NCI-H82 treated with DMSO at 0.1 percent for 48 hours (cell line): Measurements from ENCODE around the gene NUP98.

Experiments
- DNase-seq: peaks from one replicate; lab custom pipeline; 2025; ENCODE audit not compliant: unreplicated experiment; lab: John Stamatoyannopoulos, UW

Gene NUP98

DNA sequence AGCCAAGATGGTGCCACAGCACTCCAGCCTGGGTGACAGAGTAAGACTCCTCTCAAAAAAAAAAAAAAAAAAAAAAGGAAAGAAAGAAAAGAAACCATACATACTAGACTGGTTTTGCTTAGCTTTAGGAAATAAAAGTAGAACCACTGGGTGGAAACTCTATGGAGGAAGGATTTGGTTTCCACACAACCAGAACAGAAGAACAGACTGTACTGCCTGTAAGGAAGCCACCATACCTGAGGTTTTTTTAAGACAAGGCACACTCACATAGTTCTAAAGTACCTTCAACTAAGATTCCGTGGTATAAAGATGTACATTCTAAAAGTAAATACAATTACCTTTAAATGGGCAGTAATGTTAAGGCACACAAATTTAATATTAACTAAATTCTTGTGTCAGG is 58.6 kb downstream of the NUP98 start:
- DNase-seq: no peak

DNA sequence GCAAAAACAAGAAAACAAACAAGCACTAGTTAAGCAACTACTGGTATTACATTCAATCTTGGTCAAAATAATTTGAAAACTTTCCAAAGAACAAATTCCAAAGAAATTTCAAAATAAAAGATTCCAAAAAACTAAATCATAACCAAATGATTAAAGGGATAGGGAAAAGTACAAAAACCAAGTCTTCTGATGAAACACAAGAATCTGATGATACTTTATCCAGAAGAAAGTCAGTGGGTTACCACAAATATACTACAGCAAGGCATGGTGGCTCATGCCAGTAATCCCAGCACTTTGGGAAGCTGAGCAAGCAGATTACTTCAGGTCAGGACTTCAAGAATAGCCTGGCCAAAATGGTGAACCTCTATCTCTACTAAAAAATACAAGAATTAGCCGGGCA is 59.1 kb downstream of the NUP98 start:
- no peak for DNase-seq

DNA sequence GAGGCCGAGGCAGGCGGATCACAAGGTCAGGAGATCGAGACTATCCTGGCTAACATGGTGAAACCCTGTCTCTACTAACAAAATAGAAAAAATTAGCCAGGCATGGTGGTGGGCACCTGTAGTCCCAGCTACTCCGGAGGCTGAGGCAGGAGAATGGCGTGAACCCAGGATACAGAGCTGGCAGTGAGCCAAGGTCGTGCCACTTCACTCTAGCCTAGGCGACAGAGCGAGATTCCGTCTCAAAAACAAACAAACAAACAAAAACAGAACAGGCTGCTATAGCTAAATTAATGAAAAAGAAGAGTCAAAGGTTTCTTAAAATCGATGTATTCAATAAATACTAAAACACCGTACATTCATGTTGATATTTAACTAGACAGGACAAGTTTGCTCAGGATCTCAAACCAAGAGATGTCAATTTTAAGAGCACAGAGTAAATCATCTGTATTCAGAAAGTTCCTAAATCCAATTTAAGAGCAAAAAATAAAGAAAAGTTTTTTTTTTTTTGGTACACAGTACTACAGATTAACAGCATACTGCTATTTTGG is 59.9 kb downstream of the NUP98 start:
- DNase-seq: no peak

DNA sequence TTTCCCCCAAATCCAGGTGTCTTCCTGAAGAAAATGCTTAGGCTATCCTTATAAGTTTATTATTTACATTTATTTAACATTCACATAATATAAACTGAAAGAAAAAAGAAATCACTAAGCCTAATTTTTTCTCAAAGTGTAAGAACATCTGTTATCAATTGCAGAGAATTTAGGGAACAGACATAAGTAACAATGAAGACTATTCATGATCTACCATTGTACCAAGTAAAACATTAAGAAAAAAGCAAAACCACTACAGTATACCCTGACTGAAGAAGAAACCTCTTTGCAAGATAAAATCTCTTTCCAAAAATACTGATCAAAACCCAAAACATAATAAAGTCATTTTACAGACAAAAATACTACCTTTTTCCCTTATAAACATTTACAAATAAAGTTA is 60.5 kb downstream of the NUP98 start:
- DNase-seq: no peak

DNA sequence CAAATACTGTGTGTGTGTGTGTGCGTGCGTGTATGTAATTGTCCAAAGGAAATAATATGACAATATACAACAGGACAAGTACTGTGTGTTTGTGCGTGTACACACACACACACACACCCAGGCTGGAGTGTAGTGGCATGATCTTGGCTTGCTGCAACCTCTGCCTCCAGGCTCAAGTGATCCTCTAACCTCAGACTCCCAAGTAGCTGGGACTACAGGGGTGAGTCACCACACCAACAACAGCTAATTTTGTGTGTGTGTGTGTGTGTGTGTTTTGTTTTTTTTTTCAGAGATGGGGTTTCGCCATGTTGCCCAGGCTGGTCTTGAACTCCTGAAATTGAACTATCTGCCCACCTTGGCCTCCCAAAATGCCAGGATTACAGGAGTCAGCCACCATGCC is 61.5 kb downstream of the NUP98 start:
- DNase-seq: no peak

DNA sequence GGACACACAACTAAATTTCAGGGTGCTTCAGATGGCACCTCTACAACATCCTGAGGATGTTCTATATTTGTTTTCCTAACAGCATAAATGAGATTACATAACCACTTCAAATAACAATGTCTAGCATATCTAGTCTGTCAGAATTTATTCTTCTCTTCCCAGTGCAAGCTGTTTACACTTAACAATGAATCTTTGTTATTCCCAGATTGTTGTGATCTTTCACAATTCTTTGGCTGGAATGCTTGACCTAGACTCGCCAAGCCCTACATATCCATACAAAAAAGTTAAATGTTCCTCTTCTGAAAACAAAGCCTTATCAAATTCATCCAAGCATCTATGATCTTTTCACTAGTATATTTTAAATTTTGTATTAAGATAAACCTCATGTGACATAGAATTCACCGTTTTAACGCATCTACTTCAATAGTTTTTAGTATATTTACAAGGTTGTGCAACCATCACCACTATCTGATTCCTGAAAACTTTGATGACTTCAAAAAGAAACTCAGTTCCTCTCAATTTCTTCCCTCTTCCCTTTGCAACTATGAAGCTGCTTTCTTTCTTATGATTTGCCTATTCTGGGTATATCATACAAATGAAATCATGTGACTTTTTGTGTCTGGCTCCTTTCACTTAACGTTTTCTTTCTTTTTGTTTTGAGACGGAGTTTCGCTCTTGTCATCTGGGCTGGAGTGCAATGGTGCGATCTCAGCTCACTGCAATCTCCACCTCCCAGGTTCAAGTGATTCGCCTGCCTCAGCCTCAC is 64.5 kb downstream of the NUP98 start:
- no peak for DNase-seq

DNA sequence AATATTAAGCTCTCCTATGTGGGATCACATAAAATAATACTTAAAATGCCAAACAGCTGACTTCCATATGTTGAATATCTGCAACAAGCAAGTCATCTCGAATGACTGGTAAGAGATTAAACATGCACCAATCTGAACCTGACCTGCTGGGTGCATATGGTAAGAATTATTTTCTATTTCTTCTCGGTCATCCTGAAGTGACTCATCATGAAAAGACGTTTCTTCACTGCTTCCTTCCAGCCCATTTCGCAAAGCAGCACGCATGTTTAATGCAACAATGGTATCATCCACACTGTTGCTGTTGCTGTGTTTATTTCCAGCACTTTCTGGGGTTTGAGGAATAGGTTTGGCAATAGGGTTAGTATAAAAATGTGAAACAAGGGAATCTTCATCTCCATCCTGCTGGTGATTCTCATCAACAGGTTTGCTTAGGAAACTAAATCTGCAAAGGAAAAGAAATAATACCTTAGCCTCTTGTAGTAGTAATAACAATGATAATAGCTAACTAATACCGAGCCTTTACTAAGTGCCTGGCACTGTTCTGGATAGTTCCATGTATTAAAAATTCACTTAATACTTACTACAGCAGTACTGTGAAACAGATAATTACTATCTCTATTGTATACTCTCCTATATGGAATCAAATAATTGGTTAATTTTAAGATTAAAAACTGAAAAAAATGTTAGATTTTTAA is 74.2 kb downstream of the NUP98 start:
- no peak for DNase-seq

DNA sequence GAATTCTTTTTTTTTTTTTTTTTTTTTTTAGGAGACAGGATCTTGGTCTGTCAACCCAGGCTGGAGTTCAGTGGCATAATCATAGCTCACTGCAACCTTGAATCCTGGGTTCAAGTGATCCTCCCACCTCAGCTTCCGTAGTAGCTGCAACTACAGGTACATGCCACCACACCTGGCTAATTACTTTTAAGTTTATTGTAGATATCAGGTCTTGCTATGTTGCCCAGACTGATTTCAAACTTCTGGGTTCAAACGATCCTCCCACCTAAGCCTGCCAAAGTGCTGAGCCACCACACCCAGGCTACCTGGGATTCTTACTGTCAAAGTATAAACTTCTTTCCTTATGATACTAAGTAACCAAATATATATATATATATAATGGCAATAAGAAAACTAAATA is 75.3 kb downstream of the NUP98 start:
- DNase-seq: no peak

DNA sequence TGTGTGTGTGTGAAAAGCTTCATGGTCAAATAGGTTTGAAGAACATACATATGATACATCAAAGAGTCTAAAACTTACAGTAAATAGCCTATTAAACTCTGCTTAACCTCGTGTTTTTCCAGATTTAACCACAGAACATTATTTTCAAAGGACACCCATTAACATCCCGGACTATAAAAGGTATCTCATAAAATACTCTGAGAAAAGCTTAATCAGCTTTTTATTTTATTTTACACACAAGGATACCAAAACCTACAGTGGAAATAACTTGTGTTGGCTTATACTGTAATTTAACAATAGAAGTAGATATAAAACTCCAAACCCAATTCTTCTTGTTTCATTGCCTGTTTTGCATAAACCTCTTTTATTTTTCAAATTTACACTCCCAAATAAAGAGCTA is 76.4 kb downstream of the NUP98 start:
- no peak for DNase-seq

DNA sequence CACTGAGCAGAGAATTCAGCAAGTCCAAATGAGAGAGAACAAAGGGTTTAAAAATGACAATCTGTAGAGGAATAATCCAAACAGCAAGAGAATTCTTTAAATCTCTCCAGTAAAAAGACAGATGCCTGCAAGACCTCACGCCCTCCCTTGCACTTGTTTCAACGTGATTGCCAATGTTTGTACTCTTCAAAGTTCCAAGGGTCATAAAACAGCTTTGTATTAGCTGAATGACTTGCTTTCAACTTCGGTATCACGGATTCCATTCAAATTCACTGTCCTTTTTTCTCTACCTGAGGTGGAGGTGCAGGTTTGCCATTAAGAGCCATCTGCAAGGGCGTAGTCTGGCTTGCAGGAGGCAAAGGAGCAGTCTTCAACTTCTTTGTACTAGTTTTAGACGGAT is 85.1 kb downstream of the NUP98 start:
- no peak for DNase-seq

DNA sequence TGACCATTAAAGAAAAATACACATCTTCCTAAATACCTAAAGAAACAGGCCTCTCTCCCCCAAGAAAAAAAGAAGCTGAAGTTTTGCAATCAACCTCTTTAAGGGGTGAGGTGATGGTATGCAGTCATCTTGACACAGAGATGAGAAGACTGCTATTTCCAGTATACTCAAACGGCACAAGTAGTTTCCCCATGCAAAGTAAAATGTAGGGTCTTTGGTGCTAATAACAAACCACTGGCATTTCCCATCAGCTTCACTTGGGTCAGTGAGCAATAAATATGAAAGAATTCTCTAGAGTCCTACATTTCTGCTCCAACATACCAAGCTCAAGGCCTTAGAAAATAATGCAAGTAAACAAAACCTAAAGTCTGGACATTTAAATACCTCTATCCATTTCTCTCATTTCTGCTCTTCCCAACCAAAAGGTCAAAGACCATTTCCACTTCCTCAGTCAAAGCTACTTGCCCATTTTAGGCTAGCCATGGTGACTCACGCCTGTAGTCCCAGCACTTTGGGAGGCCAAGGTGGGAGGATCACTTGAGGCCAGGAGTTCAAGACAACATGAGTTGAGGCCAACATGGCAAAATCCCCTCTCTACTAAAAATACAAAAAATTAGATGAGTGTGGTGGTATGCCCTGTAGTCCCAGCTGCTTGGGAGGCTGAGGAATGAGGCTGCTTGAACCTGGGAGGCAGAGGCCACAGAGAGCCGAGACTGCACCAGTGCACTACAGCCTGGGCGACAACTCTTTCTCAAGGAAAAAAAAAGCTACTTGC is 86.7 kb downstream of the NUP98 start:
- no peak for DNase-seq

DNA sequence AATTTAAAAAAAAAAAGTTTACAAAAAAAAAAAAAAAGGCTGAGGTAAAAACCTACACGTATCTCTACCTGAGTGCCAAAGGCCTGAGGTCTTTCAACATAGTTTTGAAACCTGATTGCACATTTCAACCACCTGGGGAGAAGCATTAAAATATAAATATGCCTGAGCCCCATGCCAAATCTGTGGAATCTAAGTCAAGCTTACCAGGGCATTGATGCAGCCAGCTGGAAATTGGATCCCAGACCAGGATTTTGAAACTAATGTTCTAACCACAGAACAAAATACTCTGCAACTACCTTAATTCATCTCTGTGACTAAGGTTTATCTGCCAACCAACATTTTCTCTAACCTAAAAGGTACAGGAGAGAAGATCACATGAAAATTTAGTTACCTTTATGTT is 87.4 kb downstream of the NUP98 start:
- no peak for DNase-seq

DNA sequence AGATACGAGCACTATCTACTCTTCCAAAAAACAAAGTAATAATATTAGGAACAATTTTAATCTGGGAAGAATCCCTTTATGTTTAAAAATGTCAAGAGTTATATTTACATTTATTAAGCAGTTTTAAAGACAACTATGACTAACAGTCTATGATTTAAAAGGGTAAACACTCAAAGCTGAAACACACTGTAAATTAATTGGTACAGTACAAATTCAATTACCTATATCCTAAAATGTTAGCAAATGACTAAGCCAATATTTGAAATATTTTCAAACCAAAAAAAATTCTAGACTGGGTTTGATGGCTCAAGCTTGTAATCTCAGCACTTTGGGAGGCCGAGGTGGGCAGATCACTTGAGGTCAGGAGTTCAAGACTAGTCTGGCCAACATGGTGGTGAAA is 90.2 kb downstream of the NUP98 start:
- DNase-seq: no peak

DNA sequence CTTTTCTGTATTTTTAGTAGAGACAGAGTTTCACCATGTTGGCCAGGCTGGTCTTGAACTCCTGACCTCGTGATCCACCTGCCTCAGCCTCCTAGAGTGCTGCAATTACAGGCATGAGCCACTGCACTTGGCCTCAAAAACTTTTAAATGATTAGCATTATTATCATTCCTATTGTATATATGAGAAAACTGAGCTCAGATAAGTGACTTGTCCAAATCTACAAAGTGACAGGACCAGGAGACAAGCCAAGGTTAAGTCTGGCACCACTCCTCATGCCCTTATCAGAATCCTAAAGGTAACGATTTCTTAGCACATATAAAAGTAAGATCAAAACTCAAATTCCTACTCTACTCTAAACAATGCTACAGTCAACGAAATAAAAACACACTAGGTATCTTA is 94.0 kb downstream of the NUP98 start:
- no peak for DNase-seq

DNA sequence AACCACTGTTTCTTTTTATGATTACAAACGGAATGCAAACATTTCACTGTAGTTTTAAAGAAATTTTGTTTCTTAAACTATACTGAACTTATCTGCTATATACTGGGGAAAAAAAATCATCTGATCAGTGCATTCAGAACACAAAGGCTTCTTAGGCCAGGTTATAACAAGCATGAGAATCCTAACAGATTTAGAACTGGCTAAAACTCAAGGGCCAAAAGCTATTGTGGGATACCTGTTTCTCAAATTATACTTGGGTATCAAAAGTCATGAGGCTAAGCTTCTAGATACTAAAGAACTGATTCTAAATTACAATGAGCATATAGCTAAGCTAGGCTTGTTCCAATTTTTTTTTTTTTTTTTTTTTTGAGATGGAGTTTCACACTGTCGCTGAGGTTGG is 96.4 kb downstream of the NUP98 start:
- no peak for DNase-seq

DNA sequence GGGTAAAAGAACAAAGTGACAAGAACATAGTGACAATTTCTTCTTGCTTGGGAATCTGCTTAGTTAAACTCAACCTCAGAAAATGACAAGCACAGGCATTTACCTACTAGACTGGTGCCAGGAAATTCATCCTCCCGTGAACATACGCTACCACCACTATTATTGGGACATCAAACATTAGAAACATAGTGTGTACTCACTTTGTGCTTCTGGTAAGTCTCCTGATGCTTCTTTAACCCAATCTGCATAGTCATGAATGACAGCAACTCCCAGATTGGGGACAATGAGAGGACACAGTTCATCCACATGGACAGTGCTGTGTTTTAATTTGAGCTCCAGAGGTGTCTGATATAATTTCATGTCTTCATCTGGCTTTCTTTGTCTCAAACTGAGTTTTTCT is 96.9 kb downstream of the NUP98 start:
- no peak for DNase-seq

DNA sequence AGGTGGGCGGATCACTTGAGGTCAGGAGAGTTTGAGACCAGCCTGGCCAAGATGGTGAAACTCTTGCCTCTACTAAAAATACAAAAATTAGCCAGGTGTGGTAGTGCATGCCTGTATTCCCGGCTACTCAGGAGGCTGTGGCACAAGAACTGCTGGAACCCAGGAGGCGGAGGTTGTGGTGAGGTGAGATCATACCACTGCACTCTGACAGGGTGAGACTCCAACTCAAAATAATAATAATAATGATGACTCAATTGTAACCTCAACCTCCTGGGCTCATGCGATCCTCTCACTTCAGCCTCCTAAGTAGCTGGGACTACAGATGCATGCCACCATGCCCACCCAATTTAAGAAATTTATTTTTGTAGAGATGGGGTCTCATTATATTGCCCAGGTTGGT is 110.6 kb downstream of the NUP98 start:
- no peak for DNase-seq

DNA sequence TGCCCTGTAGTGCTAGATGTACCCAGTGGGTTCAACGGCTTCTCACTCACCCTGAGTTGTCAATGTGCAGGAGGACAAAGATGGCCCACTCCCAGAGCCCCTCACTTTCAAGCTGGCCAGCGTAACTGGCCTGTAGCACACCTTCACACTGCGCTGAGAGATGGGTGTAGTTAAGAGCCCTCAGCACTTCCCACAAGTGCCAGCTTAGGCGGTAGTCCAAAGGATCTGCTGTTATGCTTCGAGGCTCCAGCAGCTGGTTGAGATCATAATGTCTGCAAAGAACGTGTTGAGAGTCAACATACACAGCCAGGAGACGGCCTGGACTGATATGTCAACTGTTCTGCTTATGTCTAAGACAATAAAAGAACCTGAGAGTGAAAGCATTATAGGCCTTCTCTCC is 111.4 kb downstream of the NUP98 start:
- no peak for DNase-seq

DNA sequence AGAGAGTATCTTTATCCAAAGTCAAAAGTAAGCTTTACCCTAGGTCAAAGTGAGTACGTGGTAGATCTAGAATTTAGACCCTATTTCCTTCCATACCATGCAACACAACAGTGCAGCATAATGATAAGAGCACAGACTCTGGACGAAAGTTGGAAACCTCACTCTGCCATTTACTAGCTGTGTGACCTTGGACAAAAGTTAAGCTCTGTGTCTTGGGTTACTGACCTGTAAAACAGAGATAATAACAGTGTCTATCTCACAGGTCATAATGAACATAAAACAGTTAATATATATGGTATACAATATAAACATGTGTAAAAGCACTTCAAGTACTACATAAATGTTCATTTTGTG is 112.6 kb downstream of the NUP98 start:
- no peak for DNase-seq

DNA sequence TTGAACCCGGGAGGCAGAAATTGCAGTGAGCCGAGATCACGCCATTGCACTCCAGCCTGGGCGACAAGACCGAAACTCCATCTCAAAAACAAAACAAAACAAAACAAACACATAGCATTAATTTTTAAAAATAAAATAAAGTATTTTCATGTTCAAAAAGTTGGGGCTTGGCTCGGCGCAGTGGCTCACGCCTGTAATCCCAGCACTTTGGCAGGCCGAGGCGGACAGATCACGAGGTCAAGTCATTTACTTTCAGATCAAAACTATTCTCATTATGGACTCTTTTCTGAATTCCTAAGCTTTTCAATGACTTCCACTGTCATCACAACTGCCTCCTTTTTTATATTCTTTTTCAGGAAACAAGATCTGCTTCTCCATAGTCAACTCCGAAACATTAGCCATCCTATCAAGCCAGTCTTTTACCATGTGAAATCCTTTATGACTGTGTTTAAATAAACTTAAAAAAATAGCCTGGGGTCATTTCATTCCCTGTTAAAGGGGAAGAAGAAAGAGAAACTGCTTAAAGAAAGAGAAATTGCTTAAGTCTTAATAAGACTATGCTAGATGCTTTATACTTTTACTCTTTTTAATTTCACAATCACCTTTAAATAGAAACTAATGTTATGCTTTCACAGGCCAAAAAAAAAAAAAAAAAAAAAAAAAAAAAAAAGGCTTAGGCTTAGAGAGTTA is 113.1 kb downstream of the NUP98 start:
- DNase-seq: no peak

DNA sequence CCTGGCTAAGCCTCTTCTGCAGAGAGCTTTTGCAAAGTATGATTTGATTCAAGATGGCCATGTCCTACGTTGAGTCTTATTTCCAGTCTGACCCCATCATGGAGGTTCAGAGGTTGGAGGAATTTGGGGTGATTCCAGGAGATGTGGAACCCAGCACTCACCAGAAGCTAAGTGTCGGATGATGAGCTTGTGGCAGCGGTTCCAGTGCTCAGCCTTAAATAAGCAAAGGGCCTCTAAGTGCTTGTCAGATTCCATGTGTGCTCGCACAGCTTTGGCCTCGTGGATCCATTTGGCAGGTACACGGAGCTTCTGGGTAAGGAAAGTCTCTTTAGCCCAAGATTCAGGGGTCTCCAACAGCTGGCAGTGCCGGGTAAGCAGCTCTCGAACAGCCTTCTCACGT is 114.3 kb downstream of the NUP98 start:
- DNase-seq: no peak
